ENCODE results near the gene FBXO44.

GRCh38 chr1:11674488-11674887, 19.8 kb downstream of the FBXO44 start:
- no peak for TF ChIP-seq CTCF (IDR thresholded peaks at IDR 0.05)
- no peak for TF ChIP-seq POLR2A (IDR thresholded peaks at IDR 0.05)

All from adrenal gland (tissue), 5 donors.